Measurements from ENCODE around the gene NME7. TPM values are rescaled to one million over a fixed set of nuclear protein-coding genes. Genes with fewer than 3 reads are reported as not detected.
A peak's percentile ranks its signal among the peaks of the same experiment; 100 is the strongest.

The NME7 gene
- total RNA-seq, 1 experiment from 2014 or later = 12.0 TPM

DNA sequence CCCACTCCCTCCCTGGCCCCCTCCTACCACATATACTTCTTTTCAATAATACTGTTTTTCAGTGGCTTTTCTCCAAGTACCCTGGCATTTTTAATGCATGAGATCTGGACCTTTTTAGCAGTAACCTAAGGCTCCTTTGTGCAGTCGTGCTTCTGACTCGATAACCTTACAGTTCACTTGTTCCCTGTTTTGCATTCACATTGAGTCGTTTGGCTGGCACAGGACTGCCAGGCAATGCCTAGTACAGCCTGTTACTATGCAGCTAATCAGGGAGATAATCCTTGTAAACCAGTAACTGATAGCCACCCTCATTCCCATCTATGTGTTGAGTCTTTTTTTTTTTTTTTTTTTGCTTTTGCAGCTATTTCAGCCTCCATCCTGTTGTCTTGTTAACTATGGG is 257.4 kb downstream of the NME7 start:
- in situ Hi-C loops (cut with HindIII; ENCODE audit: low pct_unique_long_range_greater_than_20kb, low sequenced_read_pairs) = no loop called here
- no peak for DNase-seq (ENCODE audit: low read depth, low spot score)

DNA sequence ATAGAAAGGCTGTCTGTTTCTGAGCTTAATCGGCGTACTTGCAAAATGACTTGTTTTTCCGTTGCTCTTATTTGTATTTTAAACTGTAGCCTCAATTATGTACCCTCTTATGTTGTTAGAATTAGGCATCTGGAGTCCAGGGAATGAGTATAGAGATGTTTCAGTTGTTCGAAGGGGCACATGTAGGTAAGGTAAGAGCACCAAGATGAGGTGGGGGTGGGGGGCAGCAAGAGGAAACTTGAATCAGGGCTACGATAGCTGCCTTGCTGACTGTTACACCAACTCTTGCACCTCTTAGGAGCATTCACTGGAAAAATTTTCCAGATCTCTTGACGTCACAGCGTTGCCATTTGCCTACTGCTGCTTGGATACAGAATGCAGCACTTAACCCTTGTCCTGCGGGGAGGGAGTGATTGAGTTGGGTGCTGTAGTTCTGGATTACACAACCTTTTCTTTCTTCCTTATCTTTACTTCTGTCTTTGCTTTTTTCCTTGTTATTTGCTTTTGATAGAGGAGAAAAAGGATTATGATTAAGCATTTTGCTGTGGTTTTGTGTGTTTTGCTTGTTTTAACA is 257.9 kb downstream of the NME7 start:
- in situ Hi-C loops (cut with HindIII; ENCODE audit: low pct_unique_long_range_greater_than_20kb, low sequenced_read_pairs) = no loop called here
- peak; percentile 54 for DNase-seq (ENCODE audit: low read depth, low spot score)

DNA sequence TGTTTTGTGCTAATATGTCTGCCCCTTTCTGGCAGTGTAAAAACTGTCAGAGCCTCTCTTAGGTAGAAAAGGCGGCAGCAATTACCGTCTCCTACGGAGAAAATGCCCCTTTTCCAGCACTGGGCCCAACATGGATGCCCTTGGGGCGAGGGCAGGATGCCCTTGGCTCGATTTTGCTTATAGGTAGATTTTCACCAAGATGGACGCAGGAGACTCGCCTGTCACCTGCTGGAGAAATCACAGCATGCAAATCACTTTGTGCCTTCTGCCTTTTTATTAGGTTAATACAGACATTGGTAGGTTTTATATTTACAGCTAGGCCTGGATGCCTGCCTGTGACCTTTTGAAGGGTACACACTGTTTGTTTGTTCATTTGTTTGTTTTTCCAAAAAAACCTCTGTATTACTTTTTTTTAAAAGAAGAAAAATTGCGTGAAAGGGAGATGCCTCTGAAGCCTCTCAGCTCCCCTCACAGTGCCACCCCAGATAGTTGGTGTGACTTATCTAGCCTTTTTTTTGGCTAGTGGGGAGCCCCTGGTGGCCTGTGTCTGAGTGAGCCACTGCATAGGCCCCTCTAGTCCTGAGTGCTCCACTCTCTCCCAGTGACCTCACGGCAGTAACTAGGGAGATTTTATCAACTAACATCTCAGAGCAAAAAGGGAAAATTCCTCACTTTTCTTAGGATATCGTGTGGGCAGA is 258.6 kb downstream of the NME7 start:
- peak; percentile 10 for DNase-seq (ENCODE audit: low read depth, low spot score)
- in situ Hi-C loops (cut with HindIII; ENCODE audit: low pct_unique_long_range_greater_than_20kb, low sequenced_read_pairs) = no loop called here

DNA sequence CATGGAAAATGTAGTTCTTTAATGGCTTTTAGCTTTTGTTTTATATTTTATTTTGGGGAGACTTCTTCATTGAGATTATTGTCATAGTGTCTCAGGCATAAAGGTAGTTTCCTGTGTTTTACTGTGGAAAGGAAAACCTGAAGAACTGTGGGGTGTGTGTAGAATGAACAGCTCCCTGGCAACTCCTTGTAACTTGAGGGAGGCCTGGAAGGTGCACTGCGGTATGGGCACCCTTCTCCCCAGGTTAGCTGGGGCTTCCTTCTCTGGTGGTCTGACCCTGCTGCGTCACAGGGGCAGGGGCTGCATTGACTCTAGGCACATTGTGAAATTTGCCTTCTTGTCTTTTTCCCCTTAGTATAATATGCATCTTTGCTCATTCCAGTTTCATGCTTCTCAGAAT is 259.4 kb downstream of the NME7 start:
- in situ Hi-C loops (cut with HindIII; ENCODE audit: low pct_unique_long_range_greater_than_20kb, low sequenced_read_pairs) = no loop called here
- no peak for DNase-seq (ENCODE audit: low read depth, low spot score)

DNA sequence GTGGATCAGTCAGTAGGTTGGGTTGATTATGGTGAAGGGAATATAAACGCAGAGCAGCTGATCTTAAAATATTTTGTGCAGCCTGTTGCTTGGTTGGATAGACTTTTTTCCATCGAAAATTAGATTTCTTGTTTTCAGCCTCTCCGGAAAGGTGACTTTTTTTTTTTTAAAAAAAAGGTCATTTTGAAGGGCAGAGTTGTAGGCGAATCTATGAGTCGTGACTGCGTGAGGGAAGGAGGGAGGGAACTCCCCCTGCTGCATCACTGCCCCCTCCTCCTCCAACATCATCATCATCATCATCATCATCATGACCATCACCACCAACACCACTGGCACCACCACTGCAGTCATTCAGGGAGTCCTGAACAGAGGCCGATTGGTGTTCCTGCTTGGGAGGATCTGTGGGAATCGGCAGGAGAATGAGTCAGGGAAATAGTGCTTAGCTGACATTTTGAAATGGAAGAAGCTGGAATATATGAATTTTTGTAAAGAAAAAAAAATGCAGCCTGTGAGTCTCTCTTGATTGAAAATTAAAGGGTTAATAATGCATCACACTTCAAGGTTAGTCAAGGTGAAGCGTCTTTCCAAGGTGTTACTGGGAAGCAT is 259.9 kb downstream of the NME7 start:
- in situ Hi-C loops (cut with HindIII; ENCODE audit: low pct_unique_long_range_greater_than_20kb, low sequenced_read_pairs) = no loop called here
- no peak for DNase-seq (ENCODE audit: low read depth, low spot score)

DNA sequence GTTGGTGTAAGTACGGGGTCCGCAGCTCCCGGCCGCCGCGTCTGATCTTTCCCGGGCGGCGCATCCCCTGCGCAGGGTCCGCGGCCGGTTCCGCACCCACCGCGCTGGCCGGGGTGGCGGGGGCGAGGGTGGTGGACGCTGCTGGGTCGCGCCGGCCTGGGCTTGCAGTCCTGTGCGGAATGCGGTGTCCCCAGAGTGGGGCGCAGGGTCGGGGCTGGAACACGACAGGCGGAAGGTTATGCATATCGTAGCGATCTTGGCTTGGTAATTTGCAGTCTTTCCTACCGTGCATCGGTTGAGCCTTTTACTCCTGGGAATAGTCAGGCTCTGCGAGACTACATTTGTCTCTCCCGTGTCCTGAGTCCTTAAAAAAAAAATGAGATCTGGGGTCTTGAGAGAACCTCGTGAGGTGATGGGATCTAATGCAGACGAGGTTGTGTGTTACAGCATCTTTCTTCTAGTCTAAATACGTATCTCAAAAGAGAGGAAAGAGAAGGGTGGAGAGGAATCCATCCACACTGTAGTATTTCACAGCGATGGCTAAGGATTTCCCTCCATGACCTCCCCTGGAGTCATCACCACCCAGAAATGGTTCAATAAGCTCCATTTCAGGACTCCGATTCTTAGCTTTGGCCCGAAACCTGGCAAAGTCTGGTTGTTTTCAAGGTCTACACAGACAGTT is 260.5 kb downstream of the NME7 start:
- peak; percentile 14 for DNase-seq (ENCODE audit: low read depth, low spot score)
- in situ Hi-C loops (cut with HindIII; ENCODE audit: low pct_unique_long_range_greater_than_20kb, low sequenced_read_pairs) = no loop called here

DNA sequence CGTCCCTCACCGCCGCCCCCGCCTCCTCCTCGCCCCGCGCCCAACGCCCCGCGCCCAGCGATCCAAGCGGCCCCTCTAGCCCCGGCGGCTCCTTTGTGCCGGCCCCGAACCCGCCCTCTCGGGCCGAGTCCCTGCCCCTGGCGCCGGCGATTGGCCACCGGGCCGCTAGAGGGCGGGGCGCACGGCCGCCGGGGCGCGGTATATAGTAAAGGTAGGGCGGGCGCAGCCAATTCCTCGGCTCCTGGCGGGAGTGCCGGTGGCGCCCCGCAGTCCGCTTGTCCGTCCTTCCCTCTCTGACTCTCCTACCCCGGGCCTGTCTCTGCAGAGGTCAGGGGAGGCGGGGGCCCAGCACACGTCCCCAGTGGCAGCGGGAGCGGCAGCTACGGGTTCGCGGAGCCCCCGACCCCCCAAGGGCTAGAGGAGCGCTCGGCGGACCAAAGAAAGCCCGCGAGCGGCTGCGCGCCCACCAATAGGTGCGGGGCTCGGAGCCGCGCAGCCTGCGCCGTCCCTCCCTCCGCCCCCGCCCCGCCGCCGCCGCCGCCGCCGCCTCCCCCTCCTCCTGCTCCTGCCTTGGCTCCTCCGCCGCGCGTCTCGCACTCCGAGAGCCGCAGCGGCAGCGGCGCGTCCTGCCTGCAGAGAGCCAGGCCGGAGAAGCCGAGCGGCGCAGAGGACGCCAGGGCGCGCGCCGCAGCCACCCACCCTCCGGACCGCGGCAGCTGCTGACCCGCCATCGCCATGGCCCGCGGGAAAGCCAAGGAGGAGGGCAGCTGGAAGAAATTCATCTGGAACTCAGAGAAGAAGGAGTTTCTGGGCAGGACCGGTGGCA is 261.3 kb downstream of the NME7 start, which contains the start of gene ATP1B1:
Gene ATP1B1 (plus strand): TSS at position 596 of the 826 bp plus-strand sequence. CDS start 140 bp downstream, at position 736.
- in situ Hi-C loops (cut with HindIII; ENCODE audit: low pct_unique_long_range_greater_than_20kb, low sequenced_read_pairs) = no loop called here
- peak; percentile 76 for DNase-seq (ENCODE audit: low read depth, low spot score)

DNA sequence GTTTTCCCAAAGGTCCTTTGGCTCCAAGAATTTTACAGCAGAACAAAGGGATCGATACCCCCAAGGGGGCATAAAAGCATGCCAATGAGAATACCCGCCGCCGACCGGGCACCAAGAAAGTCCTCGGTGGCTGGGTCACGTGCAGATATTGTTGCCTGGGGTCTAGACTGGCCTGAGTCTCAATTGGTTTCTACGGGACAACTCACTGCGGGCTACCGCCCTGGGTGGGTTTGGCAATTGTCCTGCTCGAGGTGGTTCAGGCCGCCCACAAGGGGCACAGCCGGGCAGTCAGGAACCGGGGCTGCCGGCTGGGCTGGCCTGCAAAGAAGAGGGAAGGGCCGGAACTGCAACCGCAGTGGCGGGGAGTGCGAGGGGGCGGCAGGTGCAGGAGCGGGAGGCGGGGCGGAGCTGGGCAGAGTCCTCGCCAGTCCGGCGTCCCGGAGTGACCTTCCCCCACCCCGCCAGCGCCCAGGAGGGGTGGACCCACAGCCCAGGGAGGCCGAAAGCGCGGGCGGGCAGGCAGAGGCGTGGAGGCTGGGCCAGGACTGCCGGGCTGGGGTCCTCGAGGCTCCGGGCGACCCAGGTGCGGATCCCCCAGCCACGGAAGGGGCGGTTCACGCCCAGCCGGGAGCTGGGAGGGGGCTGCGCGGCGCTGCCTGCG is 262.0 kb downstream of the NME7 start:
- no peak for DNase-seq (ENCODE audit: low read depth, low spot score)
- in situ Hi-C loops (cut with HindIII; ENCODE audit: low pct_unique_long_range_greater_than_20kb, low sequenced_read_pairs) = no loop called here

DNA sequence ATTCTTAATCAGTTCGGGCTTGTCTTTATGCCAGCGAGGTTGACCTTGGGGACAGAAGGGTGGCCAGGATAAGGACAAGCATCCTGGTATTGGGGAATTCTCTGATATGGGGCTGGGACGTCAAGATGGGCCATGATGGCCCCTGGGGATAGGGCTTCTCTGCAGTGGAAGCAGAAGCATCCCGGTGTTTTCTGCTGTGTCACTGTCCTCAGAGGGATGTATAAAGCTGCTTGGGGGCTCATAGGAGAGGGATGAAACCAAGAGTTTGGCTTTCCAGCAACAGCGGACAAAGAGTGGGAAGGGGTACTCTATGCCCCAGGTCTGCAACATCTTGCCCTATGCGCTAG is 262.5 kb downstream of the NME7 start:
- in situ Hi-C loops (cut with HindIII; ENCODE audit: low pct_unique_long_range_greater_than_20kb, low sequenced_read_pairs) = no loop called here
- DNase-seq (ENCODE audit: low read depth, low spot score) = no peak

DNA sequence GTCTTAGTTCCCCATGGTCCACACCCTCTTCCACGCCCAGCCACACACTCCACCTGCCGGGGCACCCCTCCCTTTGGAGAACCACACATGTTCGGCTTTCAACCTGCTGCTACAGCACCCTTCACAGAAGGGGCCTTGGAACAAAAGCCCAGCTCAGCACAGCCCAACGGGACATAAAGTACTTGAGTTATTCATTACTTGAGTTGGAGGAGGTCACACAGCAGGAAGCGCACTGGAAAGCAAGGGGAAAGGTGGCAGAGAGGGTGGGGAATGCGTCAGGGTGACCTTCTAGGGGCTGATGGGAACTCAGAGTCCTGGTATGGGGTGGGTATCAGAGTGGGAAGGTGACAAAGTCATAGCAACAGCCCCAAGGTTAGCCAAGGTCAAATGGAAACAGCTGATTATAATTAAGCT is 264.1 kb downstream of the NME7 start:
- in situ Hi-C loops (cut with HindIII; ENCODE audit: low pct_unique_long_range_greater_than_20kb, low sequenced_read_pairs) = no loop called here
- DNase-seq (ENCODE audit: low read depth, low spot score) = no peak

DNA sequence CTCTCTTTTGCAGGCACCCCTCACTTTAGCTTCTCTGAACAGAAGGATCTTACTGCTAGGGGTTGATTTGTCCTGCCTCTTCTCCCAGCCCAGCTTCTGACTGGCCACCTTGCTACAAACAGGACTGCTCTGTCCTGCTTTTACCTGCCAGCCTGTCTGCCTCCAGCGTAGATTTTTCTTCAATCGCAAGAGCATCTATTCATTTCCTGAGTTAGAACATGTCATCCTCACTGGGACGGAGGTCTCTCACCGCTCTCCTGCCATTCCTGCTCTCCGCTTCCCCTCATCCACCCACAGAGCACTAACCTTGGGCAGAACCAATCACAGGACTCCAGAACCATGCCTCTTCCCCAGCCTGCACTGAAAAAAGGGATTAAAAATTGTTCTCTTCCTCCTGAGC is 264.6 kb downstream of the NME7 start:
- in situ Hi-C loops (cut with HindIII; ENCODE audit: low pct_unique_long_range_greater_than_20kb, low sequenced_read_pairs) = no loop called here

DNA sequence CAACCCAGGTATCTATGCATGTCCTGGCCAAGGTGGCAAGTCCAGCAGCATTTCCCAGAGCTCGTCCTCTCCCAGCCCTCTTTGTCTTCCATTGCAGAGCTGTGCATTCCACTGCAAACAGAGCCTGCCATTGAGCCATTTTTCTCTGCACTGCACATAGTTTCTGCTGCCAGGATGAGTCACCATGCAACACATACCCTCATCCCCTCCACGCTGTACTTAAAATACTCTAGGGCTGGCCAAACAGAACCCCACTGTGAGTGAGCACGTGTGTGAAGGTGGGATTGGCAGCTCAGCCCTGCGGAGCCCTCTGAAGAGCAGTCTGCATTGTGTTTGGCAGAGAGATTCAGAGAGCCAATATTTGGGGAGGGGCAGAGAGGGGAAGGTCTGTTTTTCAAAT is 265.0 kb downstream of the NME7 start:
- peak; percentile 84 for DNase-seq (ENCODE audit: low read depth, low spot score)
- in situ Hi-C loops (cut with HindIII; ENCODE audit: low pct_unique_long_range_greater_than_20kb, low sequenced_read_pairs) = no loop called here

More for the DNA sequence above, 264.6 kb downstream of the NME7 start:
- no peak for DNase-seq (ENCODE audit: low read depth, low spot score)

DNA sequence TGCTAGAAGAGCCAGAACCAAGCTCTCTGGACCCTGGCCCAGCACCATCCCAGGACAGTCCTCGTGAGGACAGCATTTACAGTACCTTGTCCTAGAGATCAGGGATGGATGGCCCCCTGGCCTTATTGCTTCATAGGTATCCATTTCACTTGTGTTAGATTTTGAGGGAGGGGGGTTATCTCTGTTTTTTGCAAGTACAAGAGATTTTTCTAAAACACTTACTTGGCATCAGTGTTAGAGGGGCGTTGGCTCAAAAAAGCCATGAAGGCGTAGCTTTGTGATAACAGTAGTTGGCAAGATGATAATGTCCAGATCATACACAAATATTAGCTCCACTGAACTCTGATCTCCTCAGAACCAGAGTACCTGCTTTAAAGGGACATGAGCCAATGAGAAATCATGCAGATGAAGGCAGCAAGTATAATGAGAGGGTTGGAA is 266.9 kb downstream of the NME7 start:
- no peak for DNase-seq (ENCODE audit: low read depth, low spot score)
- in situ Hi-C loops (cut with HindIII; ENCODE audit: low pct_unique_long_range_greater_than_20kb, low sequenced_read_pairs) = no loop called here

DNA sequence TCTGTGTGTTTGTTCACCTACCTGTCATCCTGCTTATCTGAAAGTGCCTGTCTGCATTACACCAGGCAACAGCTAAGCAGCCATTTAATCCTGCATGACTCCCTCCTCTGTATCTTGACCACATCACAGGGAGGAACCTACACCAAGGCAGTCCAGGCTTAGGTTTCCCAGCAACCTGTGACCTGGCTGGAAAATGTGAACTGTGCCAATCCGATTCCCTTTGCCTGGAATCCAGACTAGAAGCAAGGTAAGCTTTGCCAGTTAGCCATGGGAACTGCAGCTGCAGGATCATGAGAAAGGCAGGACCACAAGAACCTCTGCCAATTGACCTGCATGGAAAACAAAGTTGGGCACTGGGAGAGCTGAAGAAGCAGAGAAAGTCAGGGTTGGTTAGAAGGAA is 267.4 kb downstream of the NME7 start:
- in situ Hi-C loops (cut with HindIII; ENCODE audit: low pct_unique_long_range_greater_than_20kb, low sequenced_read_pairs) = no loop called here
- no peak for DNase-seq (ENCODE audit: low read depth, low spot score)

DNA sequence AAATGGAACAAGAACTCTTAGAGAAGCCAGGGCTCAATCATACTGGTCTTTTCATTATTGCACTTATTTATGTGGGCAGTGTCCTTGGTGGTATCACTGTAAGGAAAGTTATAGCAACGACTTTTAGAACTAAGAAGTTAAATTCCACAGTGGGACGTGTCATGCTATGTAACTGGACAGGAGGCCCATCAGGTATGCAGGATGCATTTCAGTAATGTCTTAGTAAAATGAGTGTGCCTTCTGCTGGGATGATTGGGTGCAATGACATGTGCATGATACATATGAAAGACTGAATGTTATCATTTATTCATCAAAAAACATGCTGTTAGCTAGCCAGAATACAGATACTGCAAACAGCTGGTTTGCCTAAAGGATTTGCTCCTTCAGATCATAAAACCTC is 268.0 kb downstream of the NME7 start:
- in situ Hi-C loops (cut with HindIII; ENCODE audit: low pct_unique_long_range_greater_than_20kb, low sequenced_read_pairs) = no loop called here
- no peak for DNase-seq (ENCODE audit: low read depth, low spot score)

DNA sequence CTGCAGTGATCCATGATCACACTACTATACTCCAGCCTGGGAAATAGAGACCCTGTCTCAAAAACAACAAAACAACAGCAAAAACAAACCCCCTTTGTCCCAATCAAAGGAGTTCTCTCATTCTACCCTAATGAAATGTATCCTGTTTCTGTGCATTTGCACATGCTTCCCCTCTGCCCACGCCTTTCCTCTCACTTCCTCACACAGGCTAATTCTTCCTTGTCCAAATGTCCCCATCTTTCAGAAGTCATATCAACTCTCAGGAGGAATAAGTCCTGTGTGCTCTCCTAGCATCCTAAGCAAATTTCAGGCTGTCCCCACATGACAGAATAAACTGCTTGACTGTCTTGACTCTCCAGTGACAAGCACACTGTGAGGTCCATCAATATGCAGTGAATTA is 269.2 kb downstream of the NME7 start:
- in situ Hi-C loops (cut with HindIII; ENCODE audit: low pct_unique_long_range_greater_than_20kb, low sequenced_read_pairs) = no loop called here
- no peak for DNase-seq (ENCODE audit: low read depth, low spot score)

DNA sequence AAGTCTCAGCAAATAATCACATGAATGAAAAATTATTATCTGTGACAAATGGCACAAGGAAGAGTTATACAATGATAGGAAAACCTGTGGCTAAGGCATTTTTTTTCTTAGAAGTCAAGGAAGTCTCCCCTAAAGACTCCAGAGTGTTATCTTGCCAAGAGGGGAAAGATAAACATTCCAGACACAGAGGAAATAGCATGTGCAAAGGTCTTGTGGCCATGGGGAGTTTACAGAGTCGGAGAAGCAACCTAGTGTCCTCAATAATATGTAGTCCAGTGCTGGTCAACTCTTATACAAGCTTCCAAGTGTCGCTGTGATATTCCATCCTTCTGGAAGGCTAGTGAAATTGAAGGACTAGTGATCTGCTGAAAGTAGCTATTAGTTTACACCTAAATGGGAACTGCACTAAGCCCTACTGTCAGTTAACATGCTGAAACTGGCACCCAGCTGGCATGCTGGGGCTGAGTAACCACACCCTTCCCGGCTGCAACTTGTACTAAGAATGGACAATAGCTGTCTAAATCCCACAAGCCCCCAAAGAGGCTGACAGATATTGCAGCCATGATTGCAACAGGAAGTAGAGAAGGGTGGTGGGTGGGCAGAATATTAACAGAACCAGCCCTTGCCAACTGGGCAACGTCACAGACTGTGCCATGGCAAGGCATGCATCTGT is 272.6 kb downstream of the NME7 start:
- no peak for DNase-seq (ENCODE audit: low read depth, low spot score)
- in situ Hi-C loops (cut with HindIII; ENCODE audit: low pct_unique_long_range_greater_than_20kb, low sequenced_read_pairs) = no loop called here
